Stimulated activated CD4-positive, alpha-beta T cell treated with anti-CD3 and anti-CD28 coated beads, TNF-alpha, amount 100 ng/mL, for 1 hour (primary cell): Measurements from ENCODE around the gene TRPC5OS.

Experiments used
- DNase-seq, 3 donors: peaks; one replicate each; pipeline ENCODE4 v3.0.0-alpha.2; 2020; ENCODE audit warnings: low read depth in 3 of 3, low spot score in 1 of 3

TRPC5OS gene

DNA sequence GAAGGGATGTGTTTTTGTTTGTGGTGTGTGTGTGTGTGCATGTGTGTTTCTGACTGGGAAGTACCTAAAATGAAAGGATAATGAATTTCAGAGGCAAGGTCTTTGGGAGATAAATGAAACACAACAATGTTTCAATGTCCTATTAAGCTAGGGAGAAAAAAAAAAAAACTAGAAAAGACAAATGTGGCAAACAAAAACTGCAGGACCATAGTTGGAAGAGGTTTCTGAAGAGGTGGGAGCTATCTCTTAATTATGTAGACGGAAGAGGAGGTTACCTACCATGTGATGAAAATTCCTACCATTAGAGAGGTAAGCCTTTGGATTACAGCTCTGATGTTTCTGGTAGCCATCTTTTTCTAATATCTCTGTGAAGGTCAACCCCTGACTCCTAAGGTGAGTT is at the start of gene TRPC5OS:
TRPC5OS (plus strand) TSS at position 301 of the 400 bp plus-strand sequence. CDS start 25,669 bp downstream, outside the sequence.
- DNase-seq, result no peak

DNA sequence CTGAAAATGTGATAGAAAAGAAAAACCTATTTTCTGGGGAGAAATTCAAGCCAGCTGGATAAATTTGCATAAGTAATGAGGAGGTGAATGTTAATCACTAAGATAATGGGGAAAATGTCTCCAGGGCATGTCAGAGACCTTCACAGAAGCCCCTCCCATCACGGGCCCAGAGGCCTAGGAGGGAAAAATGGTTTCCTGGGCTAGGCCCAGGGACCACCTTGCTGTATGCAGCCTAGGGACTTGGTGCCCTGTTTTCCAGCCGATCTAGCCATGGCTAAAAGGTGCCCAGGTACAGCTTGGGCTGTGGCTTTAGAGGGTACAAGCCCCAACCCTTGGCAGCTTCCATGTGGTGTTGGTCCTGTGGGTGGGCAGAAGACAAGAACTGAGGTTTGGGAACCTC is 46.6 kb upstream of the TRPC5OS start:
- DNase-seq, result no peak

DNA sequence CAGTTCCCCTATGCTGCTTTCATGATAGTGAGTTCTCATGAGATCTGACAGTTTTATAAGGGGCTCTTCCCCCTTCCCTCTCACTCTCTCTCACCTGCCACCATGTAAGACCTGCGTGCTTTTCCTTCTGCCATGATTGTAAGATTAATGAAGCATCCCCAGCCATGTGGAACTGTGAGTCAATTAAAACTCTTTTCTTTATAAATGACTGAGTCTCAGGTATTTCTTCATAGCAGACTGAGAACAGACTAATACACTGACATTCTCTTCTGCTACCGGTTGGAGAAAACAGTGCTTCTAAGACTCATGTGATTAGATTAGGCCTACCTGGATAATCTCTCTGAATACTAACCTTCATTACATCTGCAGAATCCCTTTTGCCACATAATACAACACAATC is 45.4 kb upstream of the TRPC5OS start:
- no peak for DNase-seq

DNA sequence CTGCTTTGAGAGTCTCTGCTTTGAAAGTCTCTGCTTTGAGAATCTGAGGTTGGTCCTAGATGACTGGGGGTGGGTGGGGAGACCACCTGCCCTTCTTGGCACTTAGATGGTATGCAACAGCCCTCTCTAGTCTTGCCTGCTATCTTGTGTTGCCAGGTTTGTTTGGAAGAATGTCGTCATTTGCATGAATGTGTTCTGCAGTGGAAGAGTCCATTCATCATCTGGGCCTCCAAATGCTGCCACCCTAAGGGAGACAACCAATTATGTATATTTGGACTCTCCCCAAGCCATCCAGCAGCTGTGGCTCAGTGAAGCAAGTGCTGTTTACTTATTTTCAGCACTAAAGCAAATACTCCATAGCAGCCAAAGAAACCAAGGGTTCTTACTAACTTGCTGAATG is 44.6 kb upstream of the TRPC5OS start:
- DNase-seq, result no peak

DNA sequence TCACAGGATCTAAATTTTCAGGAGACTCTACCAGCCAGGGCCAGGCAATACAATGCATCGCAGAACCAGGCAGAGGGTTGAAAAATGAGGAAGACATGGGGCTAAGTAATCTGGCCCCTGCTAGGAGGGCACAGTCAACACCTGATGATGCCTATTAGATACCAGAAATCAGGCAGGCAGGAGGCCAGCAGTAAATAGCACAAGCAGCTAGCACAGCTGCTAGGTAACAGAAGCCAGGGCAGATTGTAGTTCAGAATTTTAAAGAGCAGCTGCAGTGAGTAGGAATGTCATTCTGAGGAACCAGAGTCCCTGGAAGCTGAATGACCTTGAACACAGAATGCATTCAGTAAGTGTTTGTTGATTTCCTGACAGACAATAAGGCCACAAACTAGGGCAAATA is 38.8 kb upstream of the TRPC5OS start:
- DNase-seq, result no peak

DNA sequence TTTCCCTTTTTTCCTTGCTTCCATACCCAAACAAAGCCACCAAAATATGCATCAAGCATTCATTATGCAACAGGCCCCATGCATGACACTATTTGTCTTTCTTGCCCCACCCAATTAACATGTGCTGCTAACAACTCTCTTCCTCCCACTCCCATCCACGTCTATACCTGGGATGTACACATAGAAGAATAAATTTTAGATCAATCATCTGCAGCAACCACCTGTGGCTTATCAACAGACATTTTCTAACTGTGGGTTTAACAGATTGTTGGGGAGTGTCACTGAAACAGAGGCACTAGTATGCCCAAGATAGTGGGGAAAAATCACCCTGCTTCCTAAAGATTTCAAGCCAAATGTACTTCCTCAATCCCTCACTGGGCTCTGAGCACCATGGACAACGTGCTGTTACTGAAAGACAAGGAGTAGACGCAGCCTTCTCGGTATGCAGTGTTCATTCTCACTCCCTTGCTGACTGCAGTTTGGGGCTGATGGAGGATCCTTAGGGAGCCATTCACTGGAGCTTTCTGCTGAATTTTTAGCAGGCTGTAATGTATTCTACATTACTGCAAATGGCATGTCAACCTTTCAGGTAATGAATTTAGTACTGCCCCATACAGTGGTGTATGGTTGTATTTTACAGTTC is 28.4 kb upstream of the TRPC5OS start:
- no peak for DNase-seq

DNA sequence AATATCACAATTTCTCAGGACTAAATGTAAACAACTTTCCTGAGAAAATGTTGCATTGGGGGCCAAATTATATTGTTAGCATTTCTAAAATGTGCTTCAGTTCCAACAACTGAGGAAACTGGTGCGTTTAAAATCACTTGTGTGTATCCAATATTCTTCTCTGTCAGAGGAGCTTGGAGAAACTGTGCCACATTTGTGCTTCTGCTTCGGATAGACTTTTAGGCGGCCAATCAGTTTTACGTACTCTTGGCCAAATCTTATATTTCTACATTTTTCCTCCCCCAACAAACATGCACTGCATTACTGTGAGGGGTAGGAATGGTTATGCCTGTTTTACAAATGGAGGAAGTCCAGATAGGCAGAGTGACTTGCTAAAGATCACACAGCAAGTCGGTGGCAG is 27.4 kb upstream of the TRPC5OS start:
- DNase-seq, result no peak

DNA sequence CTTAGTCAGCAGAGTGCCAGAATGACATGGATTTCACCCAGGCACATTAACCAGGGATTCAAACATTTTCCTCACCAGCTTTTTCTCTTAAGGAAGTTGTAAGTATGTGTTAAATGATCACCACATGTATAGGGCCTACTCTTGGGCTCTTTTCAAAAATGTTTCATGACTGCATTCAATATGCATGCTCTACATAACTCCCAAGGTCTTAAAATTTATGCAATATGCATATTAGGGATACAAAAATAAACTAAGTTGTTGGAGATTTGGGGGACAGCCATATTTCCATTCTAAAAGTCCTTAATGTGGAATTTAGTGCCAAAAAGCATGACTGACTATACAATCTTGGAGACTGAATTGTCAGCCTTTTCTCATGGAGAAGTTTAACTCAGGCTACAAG is 25.0 kb upstream of the TRPC5OS start:
- DNase-seq, result no peak

DNA sequence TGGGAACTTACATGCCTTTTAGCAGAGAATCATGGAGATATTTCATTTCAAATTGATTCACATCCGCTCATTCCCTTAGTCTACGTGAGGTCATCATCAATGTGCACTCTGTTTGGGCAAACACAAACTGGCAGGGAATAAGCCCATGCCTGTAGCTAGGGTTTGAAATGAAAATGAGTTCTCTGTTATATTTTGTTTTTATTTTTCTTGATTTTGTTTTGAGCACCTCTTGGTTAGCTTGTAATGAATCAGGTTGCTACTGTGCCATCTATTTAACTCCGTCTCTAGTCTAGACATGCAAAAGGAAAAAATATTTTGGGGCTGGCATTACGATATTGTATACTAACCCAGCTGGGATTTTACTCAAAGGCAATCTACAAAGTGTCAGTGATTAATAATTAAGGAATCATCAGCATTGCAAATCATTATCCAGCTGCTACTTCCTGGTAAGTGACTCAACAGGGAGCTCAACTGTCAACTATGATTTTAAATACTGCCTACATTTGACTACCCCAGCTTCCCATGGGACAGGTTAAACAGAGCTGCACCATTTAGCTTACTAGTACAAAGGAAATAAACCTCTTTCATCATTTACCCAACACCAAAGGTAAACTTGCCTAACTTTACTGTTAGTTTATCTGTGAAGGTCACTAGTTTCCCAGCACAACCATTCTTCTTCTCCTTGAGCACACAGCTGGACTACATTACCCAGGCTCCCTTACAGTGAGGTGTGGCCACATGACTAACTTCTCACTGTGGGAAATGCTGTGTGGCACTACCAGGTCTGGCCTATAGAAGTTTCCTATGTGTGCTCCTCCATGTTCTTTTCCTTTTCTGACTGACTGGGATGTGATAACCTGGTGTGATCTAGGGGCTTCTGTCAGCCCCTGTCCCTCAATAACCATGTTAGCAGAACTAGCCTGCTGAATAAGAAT is 21.2 kb upstream of the TRPC5OS start:
- DNase-seq, result no peak

DNA sequence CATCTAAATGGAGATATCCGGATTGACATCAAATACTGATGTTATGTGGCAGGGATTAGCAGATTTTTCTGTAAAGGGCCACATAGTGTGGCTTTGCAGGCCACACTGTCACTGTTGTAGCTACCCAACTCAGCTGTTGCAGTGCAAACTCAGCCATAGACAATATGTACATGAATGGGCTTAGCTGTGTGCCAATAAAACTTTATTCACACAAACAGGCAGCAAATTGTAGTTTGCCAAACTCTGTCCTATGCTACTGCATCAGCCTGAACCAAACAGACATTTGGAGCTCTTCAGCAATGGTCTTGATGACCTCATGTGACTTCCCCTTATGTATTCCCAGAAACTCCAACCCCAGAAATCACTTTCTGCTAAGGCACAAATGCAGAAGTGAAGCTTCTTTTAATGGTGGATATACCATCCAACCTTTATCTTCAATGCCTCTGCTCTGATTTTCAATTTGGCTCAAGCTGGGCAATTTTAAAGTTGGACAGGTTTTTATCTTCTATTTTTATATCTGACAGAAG is 18.4 kb upstream of the TRPC5OS start:
- no peak for DNase-seq

DNA sequence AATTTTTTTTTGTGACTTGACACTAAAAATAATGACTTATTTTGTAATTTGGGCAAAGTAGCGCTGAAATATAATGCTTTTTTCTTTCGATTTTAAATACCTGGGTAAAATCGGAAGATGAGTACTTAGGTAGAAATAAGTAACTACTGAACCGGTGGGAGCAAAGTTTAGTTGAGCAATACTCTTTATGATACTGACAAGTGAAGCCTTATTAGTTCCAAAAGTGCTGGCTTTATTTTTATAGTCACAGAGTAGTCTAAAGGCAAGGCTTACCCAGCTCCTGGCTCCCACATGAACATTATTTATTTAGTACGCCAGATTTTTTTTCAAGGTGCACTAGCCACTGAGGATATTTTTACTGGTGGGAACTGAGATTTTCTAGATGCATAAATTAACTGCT is 14.4 kb upstream of the TRPC5OS start:
- DNase-seq, result no peak

DNA sequence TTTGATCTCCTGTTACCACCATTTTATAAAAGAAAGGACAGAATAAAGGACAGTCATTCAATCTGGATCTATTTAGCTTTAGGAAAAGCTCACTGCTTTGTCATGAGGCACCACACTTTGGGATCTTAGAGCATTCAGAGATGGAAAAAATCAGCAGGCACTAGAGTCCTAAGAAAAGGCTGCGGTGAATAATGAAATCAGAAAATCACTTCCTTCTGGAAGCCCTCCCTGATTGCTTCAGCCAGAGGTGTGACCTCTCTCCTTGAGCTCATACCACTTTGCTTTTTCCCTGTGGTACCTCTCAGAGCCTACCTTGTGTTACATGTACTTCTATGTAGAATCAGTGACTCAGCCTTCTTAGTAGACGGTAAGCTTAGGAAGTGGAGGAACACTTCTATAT is 8.7 kb upstream of the TRPC5OS start:
- no peak for DNase-seq

DNA sequence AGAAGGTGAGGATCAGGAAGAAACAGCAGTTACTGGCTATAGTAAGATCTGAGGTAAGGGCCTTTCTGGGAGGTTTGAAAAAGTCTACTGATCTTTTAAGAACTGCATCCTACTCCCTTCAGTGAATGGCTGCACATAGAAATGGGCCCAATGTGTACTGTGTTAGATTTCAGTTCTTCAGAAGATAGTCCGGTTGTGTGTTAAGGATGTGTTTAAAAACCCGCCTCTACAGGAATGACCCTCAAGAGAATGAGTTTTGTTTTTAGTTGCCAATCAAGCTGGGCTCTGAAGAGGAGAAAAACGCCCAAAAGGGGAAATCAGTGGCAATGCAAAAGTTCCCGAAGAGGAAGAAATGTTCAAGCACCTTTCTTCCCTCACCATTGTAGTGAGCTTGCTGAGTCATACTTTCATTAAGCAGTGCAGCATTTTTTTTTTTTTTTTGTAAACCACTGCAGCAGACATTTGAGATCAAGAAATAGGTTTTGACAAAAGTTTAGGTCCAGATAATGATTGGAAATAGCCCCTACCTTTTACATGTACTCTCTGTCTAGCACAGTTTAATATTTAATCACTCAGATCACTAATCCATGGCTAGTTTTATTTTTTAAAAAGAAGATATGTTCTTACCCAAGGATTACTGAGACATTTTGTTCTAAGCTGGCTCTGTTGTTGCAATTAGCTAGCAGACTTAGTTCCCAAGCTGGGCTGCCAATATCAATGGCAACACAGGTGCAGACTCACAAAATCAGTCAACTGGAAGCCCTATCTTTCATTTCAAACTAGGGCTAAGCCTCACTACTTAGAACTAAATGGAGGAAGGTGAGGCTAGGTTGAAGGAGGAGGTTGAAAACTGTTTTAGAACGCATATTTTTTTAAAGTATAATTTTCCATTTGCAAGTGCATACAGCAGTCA is 7.0 kb upstream of the TRPC5OS start:
- no peak for DNase-seq

DNA sequence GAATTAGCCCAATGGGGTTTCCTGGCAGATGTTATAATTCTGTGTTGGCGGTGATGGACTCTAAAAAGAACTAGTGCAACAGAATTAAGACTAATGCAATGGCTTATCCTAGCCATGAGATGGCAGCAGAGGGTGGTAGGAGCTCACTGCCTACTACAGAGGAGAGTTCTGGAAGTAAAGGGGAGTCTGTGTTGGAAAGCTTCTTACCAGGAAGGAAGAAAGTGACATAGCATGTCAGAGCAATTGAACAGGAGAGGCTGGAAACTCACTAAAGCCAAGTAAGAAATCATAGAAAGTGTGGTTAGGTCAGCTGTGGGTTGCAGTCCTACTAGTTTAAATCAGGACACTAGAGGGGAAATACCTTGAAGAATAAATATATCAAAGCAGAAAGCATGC is 6.3 kb upstream of the TRPC5OS start:
- DNase-seq, result no peak

DNA sequence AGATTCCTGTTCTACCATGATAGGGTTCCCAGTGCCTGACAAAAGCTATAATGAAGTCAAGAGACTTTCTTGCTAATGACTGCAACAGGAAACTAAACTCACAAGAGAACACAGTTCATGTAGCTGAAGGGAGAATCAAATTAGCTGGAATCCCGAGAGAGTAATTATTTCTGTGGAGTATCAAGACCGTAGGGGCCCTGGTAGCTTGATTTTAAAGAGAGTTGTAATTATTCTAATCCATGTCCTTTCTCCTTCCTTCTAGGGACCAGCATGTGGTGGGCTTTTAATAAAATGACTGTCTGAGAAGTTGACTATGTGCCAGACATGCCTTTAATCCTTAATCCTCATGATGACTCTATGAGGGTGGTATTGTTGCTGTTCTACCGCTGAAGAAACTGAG is 1.7 kb upstream of the TRPC5OS start:
- DNase-seq, result no peak

DNA sequence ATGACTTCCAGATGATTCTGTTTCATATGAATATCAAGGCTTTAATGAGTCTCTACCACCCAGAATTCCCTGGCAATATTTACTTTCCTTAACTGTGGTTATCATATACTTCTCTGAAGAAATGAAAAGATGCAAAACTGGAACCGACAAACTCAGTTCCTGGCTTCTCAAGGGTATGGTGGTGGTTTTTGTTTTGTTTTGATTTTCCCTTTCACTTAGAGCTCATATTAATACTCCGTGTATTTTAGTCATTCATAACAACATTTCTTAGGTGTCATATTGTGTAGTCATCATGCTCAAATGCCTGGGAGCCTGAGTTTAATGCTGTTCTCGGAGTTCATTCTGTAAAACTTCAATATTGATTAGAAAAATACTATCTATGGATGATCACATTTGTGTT is 665 bp downstream of the TRPC5OS start:
- no peak for DNase-seq

DNA sequence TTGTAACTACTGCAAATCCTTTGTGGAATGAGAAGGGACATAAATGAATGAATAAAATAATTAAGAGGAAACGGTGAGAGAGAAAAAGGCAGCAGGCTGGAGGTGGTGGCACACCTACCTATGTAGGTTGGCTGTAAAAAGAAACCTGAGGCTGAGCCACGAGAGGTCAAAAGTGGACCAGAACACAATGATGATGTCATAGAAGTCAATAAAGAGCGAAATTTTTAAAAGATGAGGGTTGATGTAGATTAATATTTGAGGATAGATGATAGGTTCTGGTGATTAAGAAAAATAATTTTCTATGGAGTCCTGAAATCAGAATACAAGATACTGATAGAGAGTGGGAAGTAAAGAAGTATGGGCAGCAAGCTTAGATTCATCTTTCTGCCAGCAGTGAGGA is 1.7 kb downstream of the TRPC5OS start:
- no peak for DNase-seq

DNA sequence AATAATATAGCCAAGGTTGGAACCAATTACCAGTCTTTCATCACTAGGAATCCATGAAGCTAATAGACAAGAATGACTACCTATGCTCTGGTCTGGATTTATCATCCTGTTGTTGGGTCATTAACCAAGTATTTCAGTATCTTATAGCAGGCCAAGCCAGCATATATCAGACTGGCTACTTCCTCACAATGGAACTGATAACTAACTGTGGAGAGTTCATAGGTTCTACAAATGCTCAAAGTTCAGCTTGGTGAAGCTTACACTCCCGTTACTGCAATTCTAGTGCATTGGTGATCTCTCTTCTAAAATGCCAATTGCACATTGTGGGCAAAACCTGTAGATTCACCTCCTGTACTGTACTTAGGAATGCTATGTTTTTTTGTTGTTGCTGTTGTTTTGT is 4.8 kb downstream of the TRPC5OS start:
- no peak for DNase-seq

DNA sequence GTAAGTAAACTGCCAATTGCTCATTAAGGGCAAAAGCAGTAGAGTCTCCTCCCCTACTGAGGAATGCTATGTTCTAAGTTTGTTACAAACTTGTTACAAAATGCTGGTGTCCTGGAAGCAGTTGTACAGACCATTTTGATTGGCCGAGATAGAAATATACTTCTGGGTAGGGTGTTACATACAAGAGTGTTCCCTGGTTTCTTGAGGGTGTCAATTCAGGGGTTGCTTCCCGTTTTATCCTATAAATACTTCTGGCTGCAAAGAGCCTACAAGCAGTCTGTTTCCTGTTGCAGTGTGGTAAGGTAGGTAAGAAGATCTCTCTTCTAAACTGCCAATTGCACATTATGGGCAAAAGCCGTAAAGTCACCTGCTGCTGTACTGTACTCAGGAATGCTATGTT is 5.7 kb downstream of the TRPC5OS start:
- no peak for DNase-seq

DNA sequence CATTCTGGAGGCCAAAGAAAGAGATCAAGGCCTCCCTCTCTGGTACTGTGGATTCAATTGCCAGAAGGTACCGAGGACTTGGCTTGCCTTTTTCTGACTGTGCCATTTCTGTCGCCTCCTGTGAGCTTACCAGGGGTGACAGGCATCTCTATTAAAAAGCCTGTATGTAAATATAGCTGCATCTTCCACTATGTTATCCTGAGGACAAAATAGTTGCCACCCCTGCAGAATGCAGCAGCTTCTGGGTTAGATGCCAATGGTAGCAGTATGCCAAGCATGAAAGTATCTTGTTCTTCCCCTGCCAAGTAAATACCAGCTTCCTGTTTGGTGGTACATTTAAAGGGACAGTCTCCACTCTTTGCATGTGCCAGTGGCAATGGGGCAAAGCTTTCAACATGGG is 10.7 kb downstream of the TRPC5OS start:
- no peak for DNase-seq

DNA sequence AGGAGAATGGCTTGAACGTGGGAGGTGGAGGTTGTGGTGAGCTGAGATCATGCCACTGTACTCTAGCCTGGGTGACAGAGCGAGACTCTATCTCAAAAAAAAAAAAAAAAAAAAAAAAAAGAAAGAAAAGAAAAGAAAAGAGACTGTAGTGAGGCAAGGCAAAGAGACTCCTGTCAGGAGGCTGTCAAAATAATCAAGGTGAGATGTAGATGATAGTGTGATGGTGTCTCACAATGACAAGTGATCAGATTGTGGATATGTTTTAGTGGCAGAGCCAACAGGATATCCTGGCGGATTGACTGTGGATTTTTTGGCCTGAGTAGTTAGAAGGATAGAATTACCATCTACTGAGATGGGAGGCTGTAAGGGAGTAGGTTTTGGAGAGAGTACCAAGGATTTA is 12.6 kb downstream of the TRPC5OS start:
- DNase-seq, result no peak
